NCI-H510A treated with DMSO at 0.1 percent for 48 hours (cell line): Measurements from ENCODE around the gene CARD19.

Source experiments
- DNase-seq: peaks from one replicate; lab custom pipeline; 2025; lab: John Stamatoyannopoulos, UW

CARD19 gene

GRCh38 chr9:93064392-93065134 lies 31.5 kb upstream of the CARD19 start:
- DNase-seq = peak; percentile 64

GRCh38 chr9:93065135-93065720 lies 30.8 kb upstream of the CARD19 start:
- no peak for DNase-seq

- no peak for DNase-seq
Observed at GRCh38 chr9:93066978-93067603, 28.9 kb upstream of the CARD19 start.

- DNase-seq = no peak
Observed at GRCh38 chr9:93068956-93069355, 27.1 kb upstream of the CARD19 start.

- DNase-seq = no peak
Observed at GRCh38 chr9:93071464-93071863, 24.6 kb upstream of the CARD19 start.

GRCh38 chr9:93072383-93072795 lies 23.6 kb upstream of the CARD19 start:
- DNase-seq = peak; percentile 17

GRCh38 chr9:93076101-93076791 lies 19.8 kb upstream of the CARD19 start:
- no peak for DNase-seq

GRCh38 chr9:93076792-93077128 lies 19.3 kb upstream of the CARD19 start:
- DNase-seq = no peak

GRCh38 chr9:93077367-93077766 lies 18.6 kb upstream of the CARD19 start:
- no peak for DNase-seq

GRCh38 chr9:93077811-93078210 lies 18.2 kb upstream of the CARD19 start:
- DNase-seq = no peak

GRCh38 chr9:93079371-93079770 lies 16.6 kb upstream of the CARD19 start:
- DNase-seq = no peak

- DNase-seq = no peak
Observed at GRCh38 chr9:93080406-93080805, 15.6 kb upstream of the CARD19 start.

GRCh38 chr9:93081081-93081529 lies 14.9 kb upstream of the CARD19 start:
- DNase-seq = no peak

GRCh38 chr9:93081931-93082330 lies 14.1 kb upstream of the CARD19 start:
- no peak for DNase-seq

- no peak for DNase-seq
Observed at GRCh38 chr9:93082841-93083411, 13.1 kb upstream of the CARD19 start.

GRCh38 chr9:93083592-93084470 lies 12.2 kb upstream of the CARD19 start:
- no peak for DNase-seq

GRCh38 chr9:93084471-93084881 lies 11.5 kb upstream of the CARD19 start:
- DNase-seq = no peak

- no peak for DNase-seq
Observed at GRCh38 chr9:93085676-93086075, 10.3 kb upstream of the CARD19 start.

- DNase-seq = no peak
Observed at GRCh38 chr9:93086447-93087224, 9.4 kb upstream of the CARD19 start.

GRCh38 chr9:93087971-93088655 lies 7.9 kb upstream of the CARD19 start:
- DNase-seq = no peak
